HG03354 (cell line): ENCODE data around the gene CPNE5.

Source experiments
- ATAC-seq: cut with Tn5 transposase; IDR thresholded peaks from one replicate; pipeline ENCODE4 v1.9.1; 2021; ENCODE audit warnings: mild to moderate bottlenecking; ENCODE audit not compliant: unreplicated experiment, poor library complexity, severe bottlenecking

Gene CPNE5

DNA sequence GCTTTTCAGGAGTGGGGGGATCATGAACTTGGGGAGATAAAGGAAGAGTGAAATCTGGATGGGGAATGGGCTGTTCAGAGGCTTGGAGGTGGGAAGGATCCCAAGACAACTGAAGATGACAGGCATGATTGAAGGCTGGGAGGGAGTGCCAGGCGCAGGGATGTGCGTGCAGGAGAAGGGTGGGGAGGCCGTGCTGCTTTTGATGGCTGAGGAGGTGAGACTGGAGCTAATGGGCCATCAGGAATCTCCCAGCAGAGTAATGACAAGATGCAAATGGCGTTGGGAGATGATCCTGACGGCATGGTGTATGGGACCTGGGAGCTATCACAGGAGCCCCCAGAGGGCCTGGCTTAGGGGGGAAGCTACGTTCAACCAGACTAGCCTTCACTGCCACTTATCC lies 1.6 kb downstream of the CPNE5 start:
- ATAC-seq, result no peak

DNA sequence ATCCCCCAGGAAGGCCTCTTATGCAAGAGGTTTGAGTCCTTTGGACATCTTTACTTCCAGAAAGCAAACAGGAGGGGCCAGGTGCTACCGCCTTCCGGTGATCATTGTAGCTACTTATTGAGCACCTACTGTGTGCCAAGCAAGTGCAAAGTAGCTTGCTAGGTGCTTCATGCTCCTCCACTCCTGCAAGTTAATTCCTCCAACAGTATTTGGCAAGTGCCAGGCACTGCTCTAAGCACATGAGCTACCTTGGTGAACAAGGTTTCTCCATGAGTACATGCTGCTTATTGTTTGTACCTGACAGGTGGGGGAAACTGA lies 2.3 kb downstream of the CPNE5 start:
- no peak for ATAC-seq

DNA sequence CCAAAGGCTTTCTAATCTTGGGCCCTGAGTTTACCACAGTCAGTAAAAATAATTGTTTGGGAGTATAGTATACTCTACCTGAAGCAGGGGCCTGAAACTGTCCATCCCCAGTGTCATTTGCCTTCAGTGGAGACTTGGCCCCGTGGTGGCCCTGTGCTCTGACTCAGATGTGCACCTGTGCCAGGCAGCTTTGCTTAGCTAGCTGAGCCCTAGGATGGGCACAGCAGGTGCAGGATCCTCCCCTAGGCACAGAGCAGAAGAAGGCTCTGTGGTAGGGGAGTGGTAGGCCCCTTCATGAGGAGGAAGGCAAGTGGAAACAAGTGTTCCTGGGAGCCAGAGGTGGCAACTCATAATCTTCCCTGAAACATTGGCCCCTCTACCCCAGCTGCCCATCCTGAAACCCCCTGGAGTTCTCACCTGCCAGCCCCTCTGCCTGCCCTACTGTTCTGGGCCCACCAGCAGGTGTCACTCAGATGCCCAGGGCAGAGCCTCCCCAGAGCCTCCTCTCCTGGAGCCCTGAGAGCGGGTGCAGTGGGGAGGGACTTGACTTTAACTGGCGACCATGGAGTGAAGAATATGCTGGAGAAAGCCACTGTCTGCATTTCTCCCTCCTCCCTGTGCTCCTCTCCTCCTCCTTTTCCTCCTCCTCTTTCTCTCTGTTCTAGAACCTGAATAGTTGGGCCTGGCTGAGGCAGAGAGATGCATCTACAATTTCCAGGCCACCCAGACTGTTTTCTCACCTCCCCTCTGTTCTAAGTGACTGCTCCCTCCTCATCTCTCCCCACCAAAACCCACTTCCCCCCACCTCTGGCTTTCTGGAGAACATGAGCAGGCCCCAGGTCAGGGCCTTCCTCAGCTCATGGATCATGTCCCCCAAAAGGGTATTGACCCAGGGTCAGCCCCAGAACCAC lies 2.9 kb downstream of the CPNE5 start:
- no peak for ATAC-seq

DNA sequence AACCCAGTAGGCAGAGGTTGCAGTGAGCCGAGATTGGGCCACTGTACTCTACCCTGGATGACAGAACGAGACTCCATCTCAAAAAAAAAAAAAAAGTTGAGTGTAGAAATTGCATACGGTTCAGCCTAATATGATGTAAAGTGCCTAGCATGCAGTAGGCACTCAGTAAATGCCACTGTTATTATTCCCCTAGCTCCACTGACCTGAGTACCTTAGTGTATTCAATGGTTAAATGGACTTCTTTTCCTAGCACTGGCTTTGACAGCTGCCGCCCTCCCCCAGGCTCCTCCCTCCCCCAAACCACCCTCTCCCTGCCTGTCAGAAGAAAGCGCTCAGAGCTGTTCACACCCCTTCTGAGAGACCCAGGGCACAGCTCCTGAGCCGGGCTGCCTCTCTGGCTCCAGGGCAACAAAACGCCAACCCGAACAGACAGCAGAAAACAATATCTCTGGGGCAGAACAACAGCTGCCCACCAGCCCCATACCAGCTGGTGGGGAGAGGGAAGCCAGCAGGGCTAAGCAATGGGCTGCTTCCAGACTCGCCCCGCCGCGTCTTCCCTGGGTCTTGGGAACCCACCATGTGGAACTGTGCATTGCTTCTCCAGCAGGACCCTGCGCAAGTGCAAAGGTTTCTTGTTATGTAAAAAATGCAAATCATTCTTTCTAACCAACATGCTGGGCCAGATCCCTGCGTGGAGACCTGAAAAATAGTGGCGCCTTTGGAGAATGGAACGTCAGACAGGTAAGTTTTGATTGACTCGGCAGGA lies 4.5 kb downstream of the CPNE5 start:
- no peak for ATAC-seq

DNA sequence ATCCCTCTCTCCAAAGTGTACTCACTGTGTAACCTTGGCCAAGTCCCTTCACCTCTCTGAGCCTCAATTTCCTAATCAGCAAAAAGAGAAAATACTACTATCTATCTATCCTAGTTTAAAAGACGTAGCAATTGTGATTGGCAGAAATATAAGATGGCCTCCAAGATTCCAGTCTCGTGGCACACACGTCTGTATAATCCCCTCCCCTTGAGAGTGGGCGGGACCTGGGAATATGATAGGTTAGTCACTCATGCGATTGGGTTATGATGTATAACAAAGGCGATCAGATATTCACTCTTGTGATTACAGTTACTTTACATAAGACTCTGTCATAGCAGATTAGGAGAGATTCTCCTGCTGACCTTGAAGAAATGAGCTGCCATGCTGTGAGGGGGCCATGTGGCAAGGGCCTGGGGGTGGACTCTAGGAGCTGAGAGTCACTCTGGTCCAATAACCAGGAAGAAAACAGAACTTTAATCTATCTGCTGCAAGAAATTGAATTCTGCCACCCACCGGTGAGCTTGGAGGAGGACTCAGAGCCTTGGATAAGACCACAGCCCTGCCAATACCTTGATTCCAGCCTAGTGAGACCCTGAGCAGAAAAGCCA lies 6.0 kb downstream of the CPNE5 start:
- no peak for ATAC-seq

DNA sequence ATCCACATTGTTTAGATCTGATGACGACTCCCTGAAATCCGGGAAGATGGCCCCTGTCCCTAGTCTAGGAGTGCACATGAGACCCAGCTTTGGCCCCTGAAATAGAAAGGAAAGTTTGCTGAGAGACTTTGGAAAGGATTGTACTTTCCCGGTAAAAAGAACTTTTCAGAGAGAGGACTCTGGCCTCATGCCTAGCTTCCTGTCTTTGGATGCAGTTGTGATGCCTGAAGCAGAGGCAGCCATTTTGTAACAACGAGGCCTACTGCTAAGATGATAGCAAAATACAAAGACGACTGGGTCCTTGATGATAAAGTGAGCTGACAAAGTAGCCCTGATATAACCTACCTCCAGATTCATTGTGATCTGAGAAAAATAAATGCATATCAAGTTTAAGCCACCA lies 6.9 kb downstream of the CPNE5 start:
- ATAC-seq, result no peak

DNA sequence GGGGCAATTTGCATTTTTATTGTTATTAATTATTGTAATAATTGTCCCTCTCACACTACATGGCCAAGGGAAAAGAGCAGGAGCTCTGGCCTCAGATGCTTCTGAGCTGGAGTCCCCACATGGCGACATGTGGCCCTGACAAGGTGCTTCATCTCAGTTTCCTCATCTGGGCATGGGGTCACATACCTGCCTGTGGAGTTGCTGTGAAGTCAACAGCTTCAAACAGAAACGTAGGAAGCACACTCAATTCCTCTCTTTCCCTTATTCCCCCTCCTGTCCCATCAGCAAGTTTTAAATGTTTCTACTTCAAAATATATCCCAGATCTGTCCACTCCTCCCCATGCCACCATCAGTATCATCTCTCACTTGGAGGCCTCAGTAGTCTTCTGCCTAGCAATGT lies 8.7 kb downstream of the CPNE5 start:
- ATAC-seq, result no peak

DNA sequence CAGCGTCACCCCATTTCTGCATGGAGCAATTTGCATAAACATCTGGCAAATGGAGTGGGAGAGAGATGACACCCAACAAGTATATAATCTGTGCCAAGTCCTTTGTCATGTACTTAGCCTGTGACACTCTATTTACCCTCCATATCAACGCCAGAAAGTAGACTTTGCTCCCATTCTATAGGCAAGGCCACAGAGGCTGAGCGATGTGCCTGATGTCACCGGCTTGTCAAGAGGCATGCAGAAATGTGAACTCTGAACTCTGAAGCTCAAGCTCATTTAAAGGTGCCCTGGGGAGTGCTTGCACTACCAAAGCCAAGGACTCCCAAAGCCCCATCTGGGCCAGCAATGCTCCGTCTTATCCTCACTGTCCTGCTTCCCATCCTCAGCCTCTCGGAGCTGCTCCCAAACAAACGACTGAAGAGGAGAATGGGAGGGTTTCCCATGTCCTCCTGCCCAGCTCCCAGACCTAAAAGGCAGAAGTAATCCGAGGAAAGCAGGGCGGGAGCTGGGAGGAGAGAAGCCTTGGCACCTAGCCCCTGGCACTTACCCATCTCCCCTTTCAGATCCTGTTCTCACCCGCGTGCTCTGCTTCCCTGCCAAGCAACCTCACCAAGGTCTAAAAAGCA lies 9.2 kb downstream of the CPNE5 start:
- ATAC-seq, result no peak

DNA sequence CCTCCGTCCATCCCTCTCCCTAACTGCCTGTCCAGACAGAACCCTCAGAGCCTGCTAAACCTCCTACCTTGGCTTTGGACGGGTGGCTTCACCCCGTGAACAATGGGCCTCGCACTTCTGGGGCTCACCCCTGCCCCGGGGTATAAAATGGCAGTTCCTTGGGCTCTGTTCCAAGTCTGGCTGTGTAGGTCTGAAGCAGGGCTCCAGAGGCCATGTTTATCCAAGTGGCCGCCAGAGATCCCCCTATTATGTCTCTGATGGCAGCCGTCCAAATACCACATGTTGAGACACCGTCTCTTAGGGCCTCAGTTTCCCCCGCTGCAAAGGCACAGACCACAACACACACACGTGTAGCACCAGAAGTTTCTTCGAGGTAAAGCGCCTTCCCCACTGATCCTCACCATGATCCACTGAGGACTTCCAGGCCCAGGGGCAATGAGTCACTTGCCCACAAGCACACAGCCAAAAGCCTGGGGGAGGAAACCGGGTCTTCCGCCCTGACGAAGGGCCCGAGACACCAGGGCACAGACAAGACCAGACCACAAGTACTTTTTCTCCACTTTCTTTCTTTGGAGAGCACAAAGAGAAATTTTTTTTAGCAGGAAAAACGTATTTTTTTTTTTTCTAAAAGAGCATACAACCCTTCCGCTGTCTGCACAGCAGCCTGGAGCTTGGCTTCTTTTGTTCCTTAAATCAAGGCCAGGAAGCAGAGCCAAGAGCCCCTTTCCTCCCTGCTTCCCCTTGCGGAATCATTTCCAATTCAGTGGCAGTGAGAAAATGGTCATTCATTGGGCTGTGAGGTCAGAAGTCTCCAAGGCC lies 11.8 kb downstream of the CPNE5 start:
- ATAC-seq, result no peak

DNA sequence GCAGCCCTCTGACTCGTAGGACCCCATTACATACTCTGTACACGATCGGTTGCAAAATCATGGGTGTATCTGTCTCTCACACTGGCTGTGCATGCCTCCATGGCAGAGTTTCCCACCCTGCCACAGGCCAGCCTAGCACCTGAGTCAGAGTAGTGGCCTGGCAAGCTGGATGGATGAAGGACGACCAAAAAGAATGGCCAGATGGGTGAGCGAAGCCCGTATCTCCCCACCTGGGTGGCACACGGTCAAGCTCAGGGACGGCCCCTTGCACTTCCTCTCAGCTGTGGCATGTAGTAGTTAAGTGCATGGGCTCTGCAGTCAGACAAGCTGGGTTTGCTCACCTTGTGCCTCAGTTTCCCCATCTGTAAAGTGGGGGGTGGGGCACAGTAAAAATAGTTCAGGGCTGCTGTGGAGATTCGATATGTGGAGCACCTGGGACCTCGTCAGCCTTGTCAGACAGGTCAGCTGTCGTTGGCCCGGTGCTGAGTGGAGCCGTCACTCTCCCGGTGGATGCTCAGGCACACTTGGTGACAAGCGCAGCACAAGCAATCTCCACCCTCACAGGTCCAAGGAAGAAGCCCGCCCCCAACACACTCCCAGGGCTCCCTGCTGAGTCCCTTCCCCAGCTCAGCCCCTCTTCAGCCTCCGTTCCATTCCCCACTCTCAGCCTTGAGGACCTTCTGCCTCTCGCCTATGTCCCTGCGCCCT lies 12.6 kb downstream of the CPNE5 start:
- no peak for ATAC-seq

DNA sequence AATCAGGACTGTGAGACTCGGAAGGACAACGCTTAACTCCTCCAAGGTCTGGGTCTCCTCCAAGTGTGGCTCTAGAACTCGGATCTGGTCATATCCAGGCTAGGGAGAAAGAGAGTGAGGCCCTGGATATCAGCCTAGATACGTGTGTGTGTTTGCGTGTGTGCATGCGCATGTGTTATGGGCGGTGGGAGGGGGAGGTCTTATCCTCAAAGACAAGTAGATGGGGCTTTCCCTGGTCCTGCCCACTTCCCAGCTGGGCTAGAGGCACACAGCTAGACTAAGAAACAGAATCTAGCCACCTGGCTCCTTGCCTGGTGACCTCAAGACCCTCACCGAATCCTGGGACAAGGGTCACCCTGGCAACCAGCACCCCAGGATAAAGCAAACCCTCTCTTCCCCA lies 13.2 kb downstream of the CPNE5 start:
- ATAC-seq, result no peak

DNA sequence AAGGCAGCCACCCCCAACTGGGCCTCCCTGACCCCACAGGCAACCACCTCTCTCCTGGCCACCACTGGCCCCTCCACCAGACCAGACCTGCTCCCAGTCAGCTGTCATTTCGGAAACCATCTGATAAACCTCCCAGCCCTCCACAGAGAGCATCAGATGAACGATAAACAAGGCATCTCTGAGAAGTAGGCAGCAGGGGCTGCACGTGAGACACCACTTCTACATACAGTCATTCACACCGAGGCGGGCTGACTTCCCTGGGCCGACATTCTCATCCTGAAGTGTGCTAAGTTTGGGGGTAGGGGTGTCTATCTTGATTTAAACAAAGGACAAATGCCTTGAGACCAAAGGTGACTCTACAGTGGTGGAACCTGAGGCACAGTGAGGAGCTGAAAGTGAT lies 13.8 kb downstream of the CPNE5 start:
- no peak for ATAC-seq

DNA sequence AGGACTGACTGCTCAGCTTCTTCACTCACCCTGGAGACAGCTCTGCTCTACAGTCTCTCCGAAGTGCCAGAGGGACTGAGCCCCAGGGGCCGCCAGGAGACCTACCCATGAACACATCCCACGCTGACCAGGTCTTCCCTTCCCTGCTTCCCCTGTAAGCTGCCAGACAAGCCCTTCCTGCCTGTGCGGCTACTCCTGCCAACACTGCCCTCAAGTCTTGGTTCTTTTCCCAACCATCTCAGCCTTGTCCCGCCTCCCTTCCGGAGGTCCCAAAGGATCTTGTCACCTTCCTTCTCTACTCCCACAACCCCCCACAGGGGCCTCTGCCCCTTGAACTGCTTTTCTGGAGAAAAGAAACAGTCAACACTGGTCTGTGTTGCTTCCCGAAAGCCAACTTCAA lies 15.0 kb downstream of the CPNE5 start:
- ATAC-seq, result no peak

DNA sequence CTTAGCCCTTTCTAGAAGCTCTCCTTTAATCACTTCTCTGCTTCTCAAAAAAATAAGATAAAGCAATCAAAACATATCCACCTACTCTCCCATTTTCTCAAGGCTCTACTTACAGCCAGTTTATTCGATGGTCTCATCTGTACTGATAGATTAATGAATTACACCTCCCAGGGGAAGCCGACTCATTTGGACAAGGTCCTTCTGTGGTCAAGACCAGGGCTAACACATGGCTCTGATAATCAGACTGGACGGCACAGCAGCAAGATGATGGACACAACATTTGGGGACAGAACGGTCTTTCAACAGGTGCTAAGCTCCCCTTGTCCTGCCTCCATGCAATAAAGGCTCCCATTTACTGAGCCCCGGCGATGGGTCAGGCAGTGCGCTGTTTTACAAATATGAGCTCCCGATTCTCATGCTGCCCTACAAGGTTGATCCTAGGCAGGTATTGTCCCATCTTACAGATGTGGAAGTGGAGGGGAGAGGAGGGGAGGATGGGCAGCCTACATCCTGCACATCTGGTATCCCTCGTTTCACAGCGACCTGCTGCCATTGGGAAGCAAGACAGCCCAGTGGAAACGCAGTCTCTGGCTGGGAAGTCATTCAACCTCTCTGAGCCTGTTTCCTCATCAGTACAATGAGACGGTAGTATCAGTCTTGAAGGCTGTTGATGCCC lies 15.7 kb downstream of the CPNE5 start:
- ATAC-seq, result no peak

DNA sequence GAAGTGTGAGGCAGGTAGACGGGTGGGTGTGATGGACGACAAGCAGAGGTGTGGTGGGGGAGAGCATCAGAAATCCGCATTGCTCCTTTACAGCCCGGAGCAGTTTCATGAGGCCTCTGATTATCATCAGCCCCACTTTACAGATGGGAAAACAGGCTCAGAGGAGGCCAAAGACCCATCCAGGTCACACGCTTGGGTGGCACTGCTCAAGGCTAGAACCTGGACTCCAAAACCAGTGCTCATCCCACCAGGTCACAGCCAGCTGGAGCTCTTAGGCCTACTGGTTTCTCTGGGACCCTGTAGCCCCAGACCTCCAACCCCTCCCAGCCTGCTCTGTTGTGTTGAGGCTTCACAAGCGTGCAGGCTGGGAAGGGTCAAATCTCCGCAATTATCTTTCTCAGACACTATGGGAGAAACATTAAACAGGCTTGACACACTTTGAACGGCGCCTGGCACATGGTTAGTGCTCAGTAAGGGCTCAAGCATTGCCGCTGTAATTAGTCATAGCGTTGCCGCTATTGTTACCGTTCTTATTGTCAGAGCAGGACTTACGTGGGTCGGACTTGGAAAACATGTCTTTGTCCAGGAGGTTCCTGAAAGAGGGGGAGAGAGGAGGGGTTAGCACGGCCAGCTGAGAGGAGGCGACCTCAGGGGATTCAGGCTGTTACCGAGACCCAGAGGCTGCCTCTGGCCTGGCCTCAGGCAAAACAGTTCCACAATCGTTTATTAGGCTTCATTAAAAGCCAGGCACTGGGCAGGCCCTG lies 16.6 kb downstream of the CPNE5 start:
- ATAC-seq, result no peak

DNA sequence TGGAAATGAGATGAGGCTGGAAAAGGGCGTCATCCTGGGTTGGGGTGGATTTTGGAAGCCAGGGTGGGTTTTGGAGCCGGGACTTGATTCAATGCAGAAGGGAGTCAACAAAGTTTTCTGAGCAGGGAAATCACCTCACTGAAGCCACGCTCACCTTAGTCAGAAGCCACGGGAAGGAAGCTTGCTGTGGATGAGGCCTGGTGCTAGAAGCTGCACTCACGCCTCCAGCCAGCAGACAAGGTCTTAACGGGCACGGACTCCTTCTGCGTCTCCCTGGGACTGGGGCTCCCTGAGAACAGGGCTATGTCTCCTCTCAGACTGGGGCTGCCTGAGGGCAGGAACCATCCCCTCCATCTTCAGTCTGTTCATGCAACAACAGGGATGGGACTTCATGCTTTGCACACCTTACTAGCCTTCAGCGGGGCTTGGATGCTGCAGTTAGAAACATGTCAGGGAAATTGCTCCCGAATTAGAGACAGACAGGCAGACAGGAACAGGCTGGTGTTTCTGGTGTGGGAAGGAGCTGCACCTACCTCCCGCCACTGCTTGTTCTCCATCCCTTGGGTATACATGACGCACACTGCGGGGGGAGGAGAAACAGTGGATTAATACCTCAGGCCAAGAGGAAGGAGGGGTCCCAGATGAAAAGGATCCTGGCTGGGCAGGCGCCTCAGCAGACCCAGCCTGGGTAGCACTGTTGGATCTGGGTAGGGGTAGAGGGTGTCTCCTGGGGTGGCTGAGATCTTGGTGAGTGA lies 17.5 kb downstream of the CPNE5 start:
- ATAC-seq, result no peak
